Measurements from ENCODE around the gene AFM. TPM values are rescaled to one million over a fixed set of nuclear protein-coding genes. Genes with fewer than 3 reads are reported as not detected.

AFM gene
- polyA plus RNA-seq, 1 donor from 2014 or later: not detected

Small RNA genes lying within 50 kb of the gene (small RNA-seq; reads per million reads assigned to genes)
- 0 reads per million in 3 experiments for gene AC074250.1

Other genes starting within 250 kb of the AFM start
- gene ANKRD17, start 222.9 kb upstream of the AFM start, polyA plus RNA-seq: 30.4 and 33.0 TPM in 2 replicates
- 3.4 TPM in 2 replicates for gene ALB, start 77.5 kb upstream of the AFM start, polyA plus RNA-seq
- 0.14 TPM in 1 of 2 replicates, not detected in the other for gene AFP, start 45.5 kb upstream of the AFM start, polyA plus RNA-seq
- gene RASSF6, start 138.7 kb downstream of the AFM start, polyA plus RNA-seq: not detected in 2 replicates